HG02798 (cell line): ENCODE results near the gene RAB3GAP1.

Source experiments
- ATAC-seq: cut with Tn5 transposase; IDR thresholded peaks from one replicate; pipeline ENCODE4 v1.9.1; 2021; ENCODE audit warnings: mild to moderate bottlenecking; ENCODE audit not compliant: unreplicated experiment, poor library complexity

The RAB3GAP1 gene

DNA sequence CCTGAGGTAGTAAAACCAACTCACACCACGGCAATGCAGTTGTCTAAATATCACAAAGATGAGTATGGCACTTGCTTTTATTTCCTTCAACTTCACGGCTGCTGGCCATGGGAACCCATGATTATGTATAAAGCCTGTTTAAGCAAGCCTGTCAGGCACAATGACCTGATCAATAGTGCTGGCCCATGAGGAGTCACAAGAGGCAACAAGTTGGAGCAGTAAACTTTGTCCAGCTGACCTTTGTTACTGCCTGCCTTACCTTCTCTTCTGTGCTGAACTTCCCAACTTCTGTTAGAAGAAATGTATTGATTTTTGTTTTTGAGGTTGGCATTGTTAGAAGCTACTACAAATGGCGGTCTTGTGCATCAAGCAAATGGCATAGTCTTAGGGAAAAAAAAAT, 151.9 kb downstream of the RAB3GAP1 start:
- ATAC-seq, result no peak

DNA sequence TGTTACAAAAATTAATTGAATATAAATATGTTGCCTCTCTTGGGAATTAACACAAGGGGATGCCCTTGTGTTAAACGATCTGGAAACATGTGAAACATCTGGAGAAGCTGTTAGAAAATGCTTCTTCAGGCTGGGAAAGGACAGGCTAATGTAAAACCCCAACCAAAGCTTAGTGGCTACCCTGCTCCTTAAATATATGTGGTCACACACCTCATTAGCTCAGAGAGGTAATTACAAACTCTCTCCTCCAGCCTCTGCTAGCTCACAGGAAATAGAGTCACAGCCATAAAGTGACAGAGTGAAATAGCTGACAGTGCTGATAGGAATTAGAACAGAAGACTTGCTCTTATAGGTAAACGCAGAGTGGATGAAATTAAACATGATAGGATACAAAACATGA, 155.9 kb downstream of the RAB3GAP1 start:
- no peak for ATAC-seq

DNA sequence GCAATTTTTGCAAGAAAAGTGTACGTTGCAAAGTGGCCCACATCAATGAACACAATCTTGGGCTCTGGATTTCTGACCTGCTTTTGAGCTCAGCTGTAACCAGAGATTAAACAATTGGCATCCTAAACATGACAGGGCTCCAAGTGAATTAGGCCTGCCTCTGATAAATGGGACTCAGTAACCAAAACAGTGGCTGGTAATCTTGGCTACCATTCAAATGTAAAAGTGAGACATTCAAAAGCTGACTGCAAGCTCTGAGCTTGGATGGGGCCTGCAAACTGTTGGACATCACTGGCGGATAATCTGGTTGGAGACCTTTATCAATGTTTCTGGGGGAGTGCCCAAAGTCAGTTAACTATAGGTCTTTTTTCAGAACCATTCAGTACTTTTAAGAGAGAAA, 160.7 kb downstream of the RAB3GAP1 start:
- no peak for ATAC-seq

DNA sequence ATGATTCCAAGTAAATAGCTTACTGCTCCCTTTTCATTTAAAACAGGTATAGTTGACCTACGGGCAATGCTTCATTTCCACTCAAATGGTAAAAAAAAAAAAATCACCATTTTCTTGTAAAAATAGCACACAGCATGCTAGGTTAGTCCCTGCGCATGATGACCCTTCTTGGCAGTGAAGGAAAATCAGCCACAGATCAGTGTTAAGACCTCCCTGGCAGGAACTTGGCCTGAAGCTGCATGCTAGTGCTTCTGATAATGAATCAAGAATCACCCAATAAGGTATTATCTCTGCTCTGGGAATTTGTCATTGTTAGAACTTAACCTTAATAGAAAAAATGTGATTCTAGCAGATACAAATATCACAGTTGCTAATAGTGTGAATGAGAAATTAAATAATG, 166.3 kb downstream of the RAB3GAP1 start:
- no peak for ATAC-seq

DNA sequence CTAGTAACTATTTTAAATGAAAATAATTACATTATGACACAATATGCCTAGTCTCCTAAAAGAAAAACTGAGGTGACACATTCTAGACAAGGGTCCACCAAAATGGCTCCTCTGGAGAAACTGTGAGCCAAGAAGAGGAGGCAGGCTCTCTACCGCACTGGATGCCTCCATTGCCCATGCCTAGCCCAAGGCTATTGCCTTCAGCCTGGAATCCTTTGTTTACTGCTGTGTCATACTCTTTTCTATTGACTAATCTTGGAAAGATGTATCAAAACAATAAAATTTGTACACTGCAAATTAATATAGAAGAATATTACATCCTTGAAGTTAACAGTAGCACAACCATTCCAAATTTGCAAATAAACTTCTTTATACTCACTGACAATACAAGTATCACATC, 167.1 kb downstream of the RAB3GAP1 start:
- ATAC-seq, result no peak
